ENCODE measurements around the gene LYPD1. TPM values are rescaled to one million over a fixed set of nuclear protein-coding genes. Genes with fewer than 3 reads are reported as not detected.

The LYPD1 gene
- total RNA-seq, 1 experiment from 2014 or later, result 5.1 TPM

DNA sequence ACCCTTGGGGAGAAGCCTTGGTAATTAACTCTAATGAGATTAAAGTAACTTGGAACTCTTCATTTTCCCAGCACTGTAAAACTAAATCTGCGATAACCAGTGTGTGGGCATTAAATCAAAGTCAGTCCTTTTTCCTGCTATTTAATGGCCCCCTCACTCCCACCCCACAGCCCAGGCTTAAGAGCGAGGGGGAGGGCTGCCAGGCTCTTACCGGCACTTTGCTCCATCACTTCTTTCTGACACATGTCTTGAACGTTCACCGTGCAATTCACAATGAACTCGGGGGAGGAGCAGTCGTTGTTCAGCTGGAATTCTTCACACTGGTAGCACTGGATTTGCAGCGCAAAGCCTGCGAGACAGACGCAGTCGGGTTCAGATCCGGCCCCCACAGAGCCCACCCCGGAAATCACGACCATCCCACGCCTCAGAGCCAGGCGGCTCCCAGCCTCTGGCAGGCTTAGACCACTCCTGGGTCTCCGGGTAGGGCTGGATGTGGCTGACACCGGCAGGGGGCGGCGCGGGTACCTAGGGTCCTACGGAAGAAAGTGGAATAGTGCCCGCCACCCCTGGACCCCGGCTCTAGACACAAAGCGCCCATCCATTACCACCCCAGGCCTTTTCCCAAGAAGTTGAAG, 1.7 kb downstream of the LYPD1 start:
- H3K4me2 ChIP-seq, result no peak overlapping the region
- POLR2A ChIA-PET (ENCODE audit: unreplicated experiment), result no interaction called here
- H3K36me3 ChIP-seq (ENCODE audit: low read depth), result no peaks in the 10 kb centered on the region
- H3K9me3 ChIP-seq (ENCODE audit: insufficient read depth, low read depth), result no peaks in the 10 kb centered on the region
- CTCF ChIA-PET, result interaction anchor here (0.5 kb wide), 1 partner anchor 18 kb away, joined by 3 read pairs; no protein-coding TSS in a partner anchor
- no peak for DNase-seq
- peaks cover 12% of the 10 kb centered on the region for H3K4me1 ChIP-seq (replicated peaks; ENCODE audit: insufficient read depth)
- intact Hi-C loops (cut with micrococcal nuclease; ENCODE audit: unreplicated experiment), result no loop called here
- H3K4me3 ChIP-seq, result no peak overlapping the region
- H3K27ac ChIP-seq, result no peak overlapping the region
- H3K79me2 ChIP-seq (ENCODE audit: low read depth), result no peaks in the 10 kb centered on the region
- no peak overlapping the region for H2AFZ ChIP-seq
- no peaks in the 10 kb centered on the region for H4K20me1 ChIP-seq (ENCODE audit: insufficient read depth)
- BruUV-seq (replicated peaks), result no TSS peak
- no peaks in the 10 kb centered on the region for H3K9me2 ChIP-seq (ENCODE audit: insufficient read depth)
- TF ChIP-seq, protein P1, sequence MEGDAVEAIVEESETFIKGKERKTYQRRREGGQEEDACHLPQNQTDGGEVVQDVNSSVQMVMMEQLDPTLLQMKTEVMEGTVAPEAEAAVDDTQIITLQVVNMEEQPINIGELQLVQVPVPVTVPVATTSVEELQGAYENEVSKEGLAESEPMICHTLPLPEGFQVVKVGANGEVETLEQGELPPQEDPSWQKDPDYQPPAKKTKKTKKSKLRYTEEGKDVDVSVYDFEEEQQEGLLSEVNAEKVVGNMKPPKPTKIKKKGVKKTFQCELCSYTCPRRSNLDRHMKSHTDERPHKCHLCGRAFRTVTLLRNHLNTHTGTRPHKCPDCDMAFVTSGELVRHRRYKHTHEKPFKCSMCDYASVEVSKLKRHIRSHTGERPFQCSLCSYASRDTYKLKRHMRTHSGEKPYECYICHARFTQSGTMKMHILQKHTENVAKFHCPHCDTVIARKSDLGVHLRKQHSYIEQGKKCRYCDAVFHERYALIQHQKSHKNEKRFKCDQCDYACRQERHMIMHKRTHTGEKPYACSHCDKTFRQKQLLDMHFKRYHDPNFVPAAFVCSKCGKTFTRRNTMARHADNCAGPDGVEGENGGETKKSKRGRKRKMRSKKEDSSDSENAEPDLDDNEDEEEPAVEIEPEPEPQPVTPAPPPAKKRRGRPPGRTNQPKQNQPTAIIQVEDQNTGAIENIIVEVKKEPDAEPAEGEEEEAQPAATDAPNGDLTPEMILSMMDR (conservative IDR thresholded peaks at IDR 0.05), result no peak
- no peak for TF ChIP-seq EZH2 (IDR thresholded peaks at IDR 0.05; ENCODE audit: low read depth)
- peaks cover 11% of the 10 kb centered on the region; the same call in 1 of the 2 replicates for H3F3A ChIP-seq (ENCODE audit: insufficient read depth, low read depth)
- no peaks in the 10 kb centered on the region for H3K27me3 ChIP-seq (ENCODE audit: insufficient read depth, low read depth)

DNA sequence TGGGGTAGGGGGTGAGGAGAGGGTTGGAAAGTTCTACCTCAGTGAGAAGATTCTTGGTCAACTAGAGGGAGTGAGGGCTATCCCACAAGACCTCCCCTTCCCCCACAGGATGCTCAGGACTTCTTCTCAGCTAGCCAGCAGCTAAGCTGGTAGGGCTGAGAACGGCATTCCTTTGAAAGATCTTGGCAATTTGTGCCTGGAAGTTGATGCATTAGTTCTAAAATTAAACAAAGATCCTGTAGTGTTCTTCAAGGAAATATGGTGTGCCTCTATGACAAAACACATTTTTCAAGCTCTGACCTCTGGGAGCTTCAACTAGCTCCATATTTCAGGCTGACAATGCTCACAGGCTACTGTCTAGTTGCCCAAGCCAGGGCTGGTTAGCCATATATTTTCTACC, 2.3 kb downstream of the LYPD1 start:
- no peaks in the 10 kb centered on the region for H3K9me3 ChIP-seq (ENCODE audit: insufficient read depth, low read depth)
- intact Hi-C loops (cut with micrococcal nuclease; ENCODE audit: unreplicated experiment), result no loop called here
- H4K20me1 ChIP-seq (ENCODE audit: insufficient read depth), result no peaks in the 10 kb centered on the region
- H3K4me2 ChIP-seq, result no peak overlapping the region
- H2AFZ ChIP-seq, result no peak overlapping the region
- BruUV-seq (replicated peaks), result TSS peak; percentile 13
- peaks cover 11% of the 10 kb centered on the region; the same call in 1 of the 2 replicates for H3F3A ChIP-seq (ENCODE audit: insufficient read depth, low read depth)
- H3K79me2 ChIP-seq (ENCODE audit: low read depth), result no peaks in the 10 kb centered on the region
- DNase-seq, result no peak
- peaks cover 11% of the 10 kb centered on the region for H3K4me1 ChIP-seq (replicated peaks; ENCODE audit: insufficient read depth)
- H3K27me3 ChIP-seq (ENCODE audit: insufficient read depth, low read depth), result no peaks in the 10 kb centered on the region
- no peaks in the 10 kb centered on the region for H3K36me3 ChIP-seq (ENCODE audit: low read depth)
- POLR2A ChIA-PET (ENCODE audit: unreplicated experiment), result no interaction called here
- H3K4me3 ChIP-seq, result no peak overlapping the region
- H3K27ac ChIP-seq, result no peak overlapping the region
- no peaks in the 10 kb centered on the region for H3K9me2 ChIP-seq (ENCODE audit: insufficient read depth)
- CTCF ChIA-PET, result interaction anchor here (0.5 kb wide), 1 partner anchor 17 kb away, joined by 3 read pairs; no protein-coding TSS in a partner anchor
- TF ChIP-seq, protein P1 (conservative IDR thresholded peaks at IDR 0.05), result no peak
- TF ChIP-seq EZH2 (IDR thresholded peaks at IDR 0.05; ENCODE audit: low read depth), result no peak

DNA sequence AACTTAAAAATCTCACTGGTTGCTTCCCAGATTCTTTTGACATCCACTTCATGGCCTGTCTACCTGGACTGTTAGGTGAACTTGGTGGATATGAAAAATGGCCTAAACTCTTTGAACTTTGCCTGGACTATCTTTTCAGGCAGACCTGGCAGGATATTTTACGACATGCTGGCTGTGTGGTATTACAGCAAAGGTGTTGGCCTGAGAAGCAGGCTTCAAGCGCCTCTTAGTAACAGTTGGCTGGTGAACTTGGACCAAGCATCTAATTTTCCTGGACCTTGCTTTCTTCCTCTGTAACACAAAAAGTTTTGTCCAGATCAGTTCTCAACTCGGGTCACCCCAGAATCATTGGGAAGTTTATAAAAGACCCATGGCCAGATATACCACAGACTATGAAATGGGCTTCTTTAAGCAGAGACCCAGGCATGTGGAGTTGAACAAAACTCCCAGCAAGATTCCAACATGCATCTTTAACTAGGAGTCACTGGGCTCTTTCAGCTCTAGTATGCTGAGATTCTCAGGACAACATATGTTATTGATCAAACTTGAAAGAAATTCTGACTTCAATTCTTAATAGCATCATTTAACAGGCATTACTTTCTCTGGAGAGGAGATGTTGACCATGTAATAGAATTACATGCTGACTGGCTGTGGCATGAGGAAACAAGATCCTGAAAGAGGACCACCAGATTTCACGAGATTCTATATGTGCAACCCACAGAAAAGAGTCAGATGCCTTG, 4.4 kb downstream of the LYPD1 start:
- Histone ChIP-seq H3K9me2 (ENCODE audit: insufficient read depth) (no peaks in the 10 kb centered on the region), H4K20me1 (ENCODE audit: insufficient read depth) (no peaks in the 10 kb centered on the region), H3K27ac (no peak overlapping the region), H3K9me3 (ENCODE audit: insufficient read depth, low read depth) (no peaks in the 10 kb centered on the region), H2AFZ (no peak overlapping the region), H3K4me1 (replicated peaks; ENCODE audit: insufficient read depth) (no peaks in the 10 kb centered on the region; the same call in 1 of the 2 replicates), H3K27me3 (ENCODE audit: insufficient read depth, low read depth) (no peaks in the 10 kb centered on the region), H3K36me3 (ENCODE audit: low read depth) (no peaks in the 10 kb centered on the region), H3K79me2 (ENCODE audit: low read depth) (no peaks in the 10 kb centered on the region), H3F3A (ENCODE audit: insufficient read depth, low read depth) (0 out of 2 replicates have a peak, but pooled peaks cover under 1% of the 10 kb centered on the region), H3K4me3 (no peak overlapping the region), H3K4me2 (no peak overlapping the region)
- TF ChIP-seq, protein P1 (conservative IDR thresholded peaks at IDR 0.05), result no peak
- no peak for TF ChIP-seq EZH2 (IDR thresholded peaks at IDR 0.05; ENCODE audit: low read depth)
- ChIA-PET POLR2A (ENCODE audit: unreplicated experiment) (no interaction called here), CTCF (no interaction called here)
- intact Hi-C loops (cut with micrococcal nuclease; ENCODE audit: unreplicated experiment), result no loop called here
- BruUV-seq (replicated peaks), result no TSS peak
- DNase-seq, result no peak

Measured in PC-9 (cell line).